Measurements from ENCODE around the gene PDE4A. TPM values are rescaled to one million over a fixed set of nuclear protein-coding genes. Genes with fewer than 3 reads are reported as not detected.

PDE4A gene
- total RNA-seq, 4 donors from 2014 or later: 9.0 to 15.9 (median 13.1) TPM

DNA sequence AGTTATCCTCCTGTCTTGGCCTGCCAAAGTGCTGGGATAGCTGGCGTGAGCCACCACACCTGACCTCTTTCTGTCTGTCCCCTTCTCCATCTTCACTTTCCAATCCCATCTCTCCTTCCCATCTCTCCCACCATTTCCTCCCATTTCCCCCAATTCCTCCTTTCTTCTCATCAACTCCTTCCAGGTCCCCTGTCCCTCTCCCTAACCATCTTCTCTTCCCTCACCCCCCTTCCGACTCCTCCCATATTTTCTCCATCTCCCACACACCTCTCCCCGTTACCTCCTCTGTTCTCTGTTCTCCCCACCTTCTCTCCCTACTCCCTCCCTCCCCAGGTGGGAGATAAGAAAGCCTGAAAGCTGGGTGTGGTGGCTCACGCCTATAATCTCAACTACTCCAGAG is 42.2 kb downstream of the PDE4A start:
- H3K4me3 ChIP-seq: no peak overlapping the region
- 81 to 93% methylated on average over 3 to 4 of the region's 4 CpGs for WGBS, 2 donors (ENCODE audit: low coverage in 1 of 2)
- H3K9me3 ChIP-seq: no peaks in the 10 kb centered on the region
- peaks cover 5 to 7% (median 5%) of the 10 kb centered on the region in 4 donors for H3K4me1 ChIP-seq
- peaks cover 0 to 4% (median 0%) of the 10 kb centered on the region in 4 donors for H3K36me3 ChIP-seq
- intact Hi-C loops (cut with DNase I; ENCODE audit: low total_unique reads) (no loop called here), in situ Hi-C loops (cut with MboI; ENCODE audit: low pct_ligation_motif_present in 1 of 4, low pct_unique_long_range_greater_than_20kb in 1 of 4, low sequenced_read_pairs in 3 of 4) (no loop called here)
- H3K27ac ChIP-seq: no peak overlapping the region
- no peak for DNase-seq
- TF ChIP-seq, protein P1, sequence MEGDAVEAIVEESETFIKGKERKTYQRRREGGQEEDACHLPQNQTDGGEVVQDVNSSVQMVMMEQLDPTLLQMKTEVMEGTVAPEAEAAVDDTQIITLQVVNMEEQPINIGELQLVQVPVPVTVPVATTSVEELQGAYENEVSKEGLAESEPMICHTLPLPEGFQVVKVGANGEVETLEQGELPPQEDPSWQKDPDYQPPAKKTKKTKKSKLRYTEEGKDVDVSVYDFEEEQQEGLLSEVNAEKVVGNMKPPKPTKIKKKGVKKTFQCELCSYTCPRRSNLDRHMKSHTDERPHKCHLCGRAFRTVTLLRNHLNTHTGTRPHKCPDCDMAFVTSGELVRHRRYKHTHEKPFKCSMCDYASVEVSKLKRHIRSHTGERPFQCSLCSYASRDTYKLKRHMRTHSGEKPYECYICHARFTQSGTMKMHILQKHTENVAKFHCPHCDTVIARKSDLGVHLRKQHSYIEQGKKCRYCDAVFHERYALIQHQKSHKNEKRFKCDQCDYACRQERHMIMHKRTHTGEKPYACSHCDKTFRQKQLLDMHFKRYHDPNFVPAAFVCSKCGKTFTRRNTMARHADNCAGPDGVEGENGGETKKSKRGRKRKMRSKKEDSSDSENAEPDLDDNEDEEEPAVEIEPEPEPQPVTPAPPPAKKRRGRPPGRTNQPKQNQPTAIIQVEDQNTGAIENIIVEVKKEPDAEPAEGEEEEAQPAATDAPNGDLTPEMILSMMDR (IDR thresholded peaks at IDR 0.05): no peak
- TF ChIP-seq POLR2A (IDR thresholded peaks at IDR 0.05) (no peak), EP300 (IDR thresholded peaks at IDR 0.05; ENCODE audit: low read depth) (no peak)
- H3K27me3 ChIP-seq: no peaks in the 10 kb centered on the region

DNA sequence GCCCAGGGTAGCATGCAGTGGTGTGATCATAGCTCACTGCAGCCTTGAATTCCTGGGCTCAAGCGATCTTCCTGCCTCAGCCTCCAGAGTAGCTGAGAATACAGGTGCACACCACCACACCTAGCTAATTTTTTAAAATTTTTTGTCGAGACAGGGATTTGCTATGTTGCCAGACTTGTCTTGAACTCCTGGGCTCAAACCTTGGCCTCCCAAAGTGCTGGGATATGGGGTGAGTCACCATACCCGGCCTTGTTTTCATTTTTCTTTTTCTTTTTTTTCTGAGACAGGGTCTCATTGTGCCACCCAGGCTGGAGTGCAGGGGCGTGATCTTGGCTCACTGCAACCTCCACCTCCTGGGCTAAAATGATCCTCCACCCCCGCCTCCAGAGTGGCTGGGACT is 44.1 kb downstream of the PDE4A start:
- Histone ChIP-seq H3K27me3 (no peaks in the 10 kb centered on the region), H3K9me3 (no peaks in the 10 kb centered on the region), H3K4me1 (peaks cover 5 to 7% (median 5%) of the 10 kb centered on the region in 4 donors), H3K27ac (no peak overlapping the region), H3K36me3 (peaks cover 0 to 4% (median 0%) of the 10 kb centered on the region in 4 donors), H3K4me3 (no peak overlapping the region)
- DNase-seq: no peak
- 80 to 89% methylated on average over 2 to 5 of the region's 5 CpGs for WGBS, 2 donors (ENCODE audit: low coverage in 1 of 2)
- intact Hi-C loops (cut with DNase I; ENCODE audit: low total_unique reads): no loop called here
- no peak for TF ChIP-seq EP300 (IDR thresholded peaks at IDR 0.05; ENCODE audit: low read depth)
- TF ChIP-seq, protein P1 (IDR thresholded peaks at IDR 0.05): no peak
- no peak for TF ChIP-seq POLR2A (IDR thresholded peaks at IDR 0.05)
- no peak for TF ChIP-seq POLR2AphosphoS5 (IDR thresholded peaks at IDR 0.05)
- in situ Hi-C loops (cut with MboI; ENCODE audit: low pct_ligation_motif_present in 1 of 4, low pct_unique_long_range_greater_than_20kb in 1 of 4, low sequenced_read_pairs in 3 of 4): no loop called here

DNA sequence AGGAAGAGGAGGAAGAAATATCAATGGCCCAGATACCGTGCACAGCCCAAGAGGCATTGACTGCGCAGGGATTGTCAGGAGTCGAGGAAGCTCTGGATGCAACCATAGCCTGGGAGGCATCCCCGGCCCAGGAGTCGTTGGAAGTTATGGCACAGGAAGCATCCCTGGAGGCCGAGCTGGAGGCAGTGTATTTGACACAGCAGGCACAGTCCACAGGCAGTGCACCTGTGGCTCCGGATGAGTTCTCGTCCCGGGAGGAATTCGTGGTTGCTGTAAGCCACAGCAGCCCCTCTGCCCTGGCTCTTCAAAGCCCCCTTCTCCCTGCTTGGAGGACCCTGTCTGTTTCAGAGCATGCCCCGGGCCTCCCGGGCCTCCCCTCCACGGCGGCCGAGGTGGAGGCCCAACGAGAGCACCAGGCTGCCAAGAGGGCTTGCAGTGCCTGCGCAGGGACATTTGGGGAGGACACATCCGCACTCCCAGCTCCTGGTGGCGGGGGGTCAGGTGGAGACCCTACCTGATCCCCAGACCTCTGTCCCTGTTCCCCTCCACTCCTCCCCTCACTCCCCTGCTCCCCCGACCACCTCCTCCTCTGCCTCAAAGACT is 46.9 kb downstream of the PDE4A start:
- WGBS, 2 donors (ENCODE audit: low coverage in 1 of 2): 79 to 88% methylated on average over 2 to 16 of the region's 20 CpGs
- TF ChIP-seq, protein P1 (IDR thresholded peaks at IDR 0.05): no peak
- no peak for TF ChIP-seq POLR2A (IDR thresholded peaks at IDR 0.05)
- no peak for TF ChIP-seq POLR2AphosphoS5 (IDR thresholded peaks at IDR 0.05)
- no peak for TF ChIP-seq EP300 (IDR thresholded peaks at IDR 0.05; ENCODE audit: low read depth)
- no peak overlapping the region for H3K27ac ChIP-seq
- intact Hi-C loops (cut with DNase I; ENCODE audit: low total_unique reads): no loop called here
- H3K4me3 ChIP-seq: no peak overlapping the region
- H3K36me3 ChIP-seq: peaks cover 0 to 4% (median 0%) of the 10 kb centered on the region in 4 donors
- no peaks in the 10 kb centered on the region for H3K27me3 ChIP-seq
- in situ Hi-C loops (cut with MboI; ENCODE audit: low pct_ligation_motif_present in 1 of 4, low pct_unique_long_range_greater_than_20kb in 1 of 4, low sequenced_read_pairs in 3 of 4): no loop called here
- DNase-seq: no peak
- no peaks in the 10 kb centered on the region for H3K9me3 ChIP-seq
- no peaks in the 10 kb centered on the region for H3K4me1 ChIP-seq

DNA sequence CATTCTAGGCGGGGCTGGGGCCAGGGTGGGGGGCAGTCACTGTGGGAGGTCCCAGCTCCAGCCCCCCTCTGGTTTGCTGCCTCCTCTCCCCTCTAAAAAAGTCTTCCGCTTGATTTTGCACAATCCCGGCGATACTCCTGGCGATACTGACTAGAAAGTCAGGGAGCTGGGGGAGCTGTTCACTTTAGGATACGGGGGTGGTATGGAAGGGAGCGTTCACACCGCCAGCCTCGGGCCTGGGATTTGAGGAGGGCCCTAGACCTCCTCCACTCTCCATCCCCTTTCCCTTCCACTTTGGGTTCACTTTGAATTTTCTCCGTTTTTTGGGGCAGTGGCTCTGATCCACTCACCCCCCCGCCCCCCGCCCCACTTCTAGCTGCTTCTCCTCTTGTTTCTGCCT is 47.8 kb downstream of the PDE4A start:
- intact Hi-C loops (cut with DNase I; ENCODE audit: low total_unique reads) (no loop called here), in situ Hi-C loops (cut with MboI; ENCODE audit: low pct_ligation_motif_present in 1 of 4, low pct_unique_long_range_greater_than_20kb in 1 of 4, low sequenced_read_pairs in 3 of 4) (no loop called here)
- peaks cover 0 to 4% (median 0%) of the 10 kb centered on the region in 4 donors for H3K36me3 ChIP-seq
- H3K27me3 ChIP-seq: no peaks in the 10 kb centered on the region
- WGBS, 2 donors (ENCODE audit: low coverage in 1 of 2): 82 to 91% methylated on average over 4 to 12 of the region's 12 CpGs
- no peak for TF ChIP-seq POLR2A (IDR thresholded peaks at IDR 0.05)
- TF ChIP-seq POLR2AphosphoS5 (IDR thresholded peaks at IDR 0.05): no peak
- H3K4me3 ChIP-seq: no peak overlapping the region
- no peaks in the 10 kb centered on the region for H3K9me3 ChIP-seq
- DNase-seq: no peak
- H3K27ac ChIP-seq: no peak overlapping the region
- H3K4me1 ChIP-seq: no peaks in the 10 kb centered on the region

DNA sequence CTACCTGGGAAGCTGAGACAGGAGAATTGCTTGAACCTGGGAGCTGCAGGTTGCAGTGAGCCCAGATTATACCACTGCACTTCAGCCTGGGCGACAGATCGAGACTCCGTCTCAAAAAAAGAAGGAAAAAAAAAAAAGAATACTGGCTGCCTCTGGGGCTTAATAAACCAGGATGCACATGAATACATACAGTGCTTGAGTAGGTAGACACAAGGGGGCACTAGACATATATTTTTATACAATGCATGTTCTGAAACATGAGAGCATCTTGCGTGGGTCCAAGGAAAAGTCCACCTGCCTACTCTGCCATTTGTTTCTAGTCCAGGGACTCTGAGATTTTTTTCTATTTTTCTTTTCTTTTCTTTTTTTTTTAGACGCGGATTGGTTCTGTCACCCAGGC is 51.6 kb downstream of the PDE4A start:
- Histone ChIP-seq H3K9me3 (no peaks in the 10 kb centered on the region), H3K4me3 (no peak overlapping the region), H3K27ac (no peak overlapping the region), H3K4me1 (no peaks in the 10 kb centered on the region), H3K27me3 (no peaks in the 10 kb centered on the region), H3K36me3 (peaks cover 0 to 4% (median 0%) of the 10 kb centered on the region in 4 donors)
- TF ChIP-seq POLR2A (IDR thresholded peaks at IDR 0.05) (no peak), EP300 (IDR thresholded peaks at IDR 0.05; ENCODE audit: low read depth) (no peak), POLR2AphosphoS5 (IDR thresholded peaks at IDR 0.05) (no peak)
- TF ChIP-seq, protein P1 (IDR thresholded peaks at IDR 0.05): peak; percentile 17 to 36 (median 30)
- intact Hi-C loops (cut with DNase I; ENCODE audit: low total_unique reads): no loop called here
- DNase-seq: no peak
- in situ Hi-C loops (cut with MboI; ENCODE audit: low pct_ligation_motif_present in 1 of 4, low pct_unique_long_range_greater_than_20kb in 1 of 4, low sequenced_read_pairs in 3 of 4): no loop called here
- WGBS, 2 donors (ENCODE audit: low coverage in 1 of 2): 27 to 31% methylated on average over 6 of the region's 6 CpGs

All from transverse colon (tissue), 4 donors.